HepG2 (cell line): ENCODE measurements around the gene GRIN2C. TPM values are rescaled to one million over a fixed set of nuclear protein-coding genes. Genes with fewer than 3 reads are reported as not detected.

ENCODE experiments used
- ARID5B ChIP-seq: IDR thresholded peaks from 2 replicates; pipeline ENCODE4 v1.4.0; 2020; ENCODE audit warnings: mild to moderate bottlenecking, missing genetic modification reagents
- ARNT2 ChIP-seq: sonication (generic); formaldehyde crosslinking; IDR thresholded peaks from 2 replicates; pipeline ENCODE4 v1.8.0; 2022; ENCODE audit warnings: mild to moderate bottlenecking, low read depth, missing genetic modification reagents, moderate library complexity
- CEBPB ChIP-seq: IDR thresholded peaks from 2 replicates; pipeline ENCODE4 v1.6.1; 2011; ENCODE audit warnings: low read depth, low read length, improper control_type of control experiment, borderline replicate concordance
- CTCF ChIP-seq: sonication (generic); formaldehyde crosslinking; IDR thresholded peaks from 2 replicates; pipeline ENCODE4 v1.5.0; 2020; ENCODE audit warnings: mild to moderate bottlenecking, missing genetic modification reagents, moderate library complexity
- DRAP1 ChIP-seq: IDR thresholded peaks from 2 replicates; pipeline ENCODE4 v1.6.1; 2016; ENCODE audit warnings: missing genetic modification reagents, missing compliant biosample characterization
- MAX ChIP-seq: IDR thresholded peaks from 2 replicates; pipeline ENCODE4 v1.6.1; 2012; ENCODE audit warnings: inconsistent platforms
- MTF2 ChIP-seq: sonication (generic); formaldehyde crosslinking; IDR thresholded peaks from 2 replicates; pipeline ENCODE4 v1.5.0; 2020; ENCODE audit warnings: missing genetic modification reagents, borderline replicate concordance
- PRMT3 ChIP-seq: sonication (generic); formaldehyde crosslinking; IDR thresholded peaks from 2 replicates; pipeline ENCODE4 v1.8.1; 2022; ENCODE audit warnings: low read depth, mild to moderate bottlenecking, moderate library complexity, missing genetic modification reagents, borderline replicate concordance
- PTBP1 ChIP-seq: fragments of 200-400 bp; formaldehyde crosslinking; IDR thresholded peaks from 2 replicates; pipeline ENCODE4 v1.6.1; 2018; ENCODE audit warnings: low read length, low read depth; ENCODE audit not compliant: poor library complexity, severe bottlenecking
- RAD21 ChIP-seq: fragments of 450-650 bp; formaldehyde crosslinking; IDR thresholded peaks from 2 replicates; pipeline ENCODE4 v1.5.0; 2020; ENCODE audit warnings: mild to moderate bottlenecking
- SIX4 ChIP-seq: sonication (generic); formaldehyde crosslinking; IDR thresholded peaks from 2 replicates; pipeline ENCODE4 v1.4.0; 2020; ENCODE audit warnings: missing genetic modification reagents
- STAG1 ChIP-seq: sonication (generic); formaldehyde crosslinking; IDR thresholded peaks from 2 replicates; pipeline ENCODE4 v1.4.0; 2020; ENCODE audit warnings: missing genetic modification reagents
- TBX2 ChIP-seq: sonication (generic); formaldehyde crosslinking; IDR thresholded peaks from 2 replicates; pipeline ENCODE4 v1.5.0; 2020; ENCODE audit warnings: missing genetic modification reagents, mild to moderate bottlenecking, borderline replicate concordance
- ZFYVE20 ChIP-seq: sonication (generic); formaldehyde crosslinking; IDR thresholded peaks from 2 replicates; pipeline ENCODE4 v1.8.0; 2023; ENCODE audit warnings: low read depth, mild to moderate bottlenecking, moderate library complexity, missing genetic modification reagents, borderline replicate concordance
- ZNF225 ChIP-seq: sonication (generic); formaldehyde crosslinking; IDR thresholded peaks from 2 replicates; pipeline ENCODE4 v1.4.0; 2020; ENCODE audit warnings: mild to moderate bottlenecking, missing genetic modification reagents
- ZNF230 ChIP-seq: sonication (generic); formaldehyde crosslinking; IDR thresholded peaks from 2 replicates; pipeline ENCODE4 v1.4.0; 2020; ENCODE audit warnings: mild to moderate bottlenecking, missing genetic modification reagents
- ZNF343 ChIP-seq: sonication (generic); formaldehyde crosslinking; IDR thresholded peaks from 2 replicates; pipeline ENCODE4 v1.4.0; 2020; ENCODE audit warnings: mild to moderate bottlenecking, missing genetic modification reagents
- ZNF430 ChIP-seq: sonication (generic); formaldehyde crosslinking; IDR thresholded peaks from 2 replicates; pipeline ENCODE4 v1.9.0; 2021; ENCODE audit warnings: mild to moderate bottlenecking, missing genetic modification reagents
- ZNF556 ChIP-seq: sonication (generic); formaldehyde crosslinking; IDR thresholded peaks from 2 replicates; pipeline ENCODE4 v1.4.0; 2020; ENCODE audit warnings: mild to moderate bottlenecking, missing genetic modification reagents, borderline replicate concordance
- ZNF768 ChIP-seq: sonication (generic); formaldehyde crosslinking; IDR thresholded peaks from 2 replicates; pipeline ENCODE4 v1.4.0; 2020; ENCODE audit warnings: missing genetic modification reagents
- ZNF770 ChIP-seq: sonication (generic); formaldehyde crosslinking; IDR thresholded peaks from 2 replicates; pipeline ENCODE4 v1.5.0; 2020; ENCODE audit warnings: mild to moderate bottlenecking, missing genetic modification reagents
- polyA plus RNA-seq, 8 experiments: library from polyadenylated mRNA; depleted of rRNA in 3 of 8; stranded (reverse) in 7 of 8; unstranded in 1 of 8; fragments of >200 nt; fragmentation: Illumina TruSeq in 4 of 8; extraction: Trizol in 4 of 8; gene quantifications; 2 replicates each; pipeline versions ENCODE4 v1.2.1 to v1.2.3, GENCODE V29; 2011 to 2016; ENCODE audit warnings: low read depth in 4 of 8, missing spikeins in 1 of 8, mixed read lengths in 1 of 8; ENCODE audit not compliant: insufficient read depth in 1 of 8
- total RNA-seq, 5 experiments: library from RNA; depleted of rRNA; stranded (reverse); fragments of >200 nt; fragmentation: Illumina TruSeq; extraction: Trizol; gene quantifications; 2 replicates each; pipeline ENCODE4 v1.2.3, GENCODE V29; 2016; ENCODE audit warnings: low read depth in 1 of 5

The GRIN2C gene
- total and polyA plus RNA-seq, 2 of the 13 experiments (the other 11 are each of a cell fraction or from before 2014, with no cell fraction given): 0.03 to 0.11 TPM

- TF ChIP-seq ZNF225 (CRISPR knock-in tag) (no peak), ZNF230 (CRISPR knock-in tag) (peak; percentile 66; the same call in 1 of the 2 replicates), PRMT3 (CRISPR knock-in tag) (no peak), PTBP1 (no peak), CTCF (CRISPR knock-in tag) (peak; percentile 78), ZNF768 (CRISPR knock-in tag) (peak; percentile 51; the same call in 1 of the 2 replicates), RAD21 (peak; percentile 94), ZNF556 (CRISPR knock-in tag) (peak; percentile 83; the same call in 1 of the 2 replicates), ZNF430 (CRISPR knock-in tag) (0 out of 2 replicates have a peak, but pooled peaks have one; percentile 39), TBX2 (CRISPR knock-in tag) (peak; percentile 44; the same call in 1 of the 2 replicates), DRAP1 (CRISPR knock-in tag) (no peak), SIX4 (no peak), ZFYVE20 (CRISPR knock-in tag) (0 out of 2 replicates have a peak, but pooled peaks have one; percentile 16), STAG1 (CRISPR knock-in tag) (peak; percentile 66), ARNT2 (peak; percentile 62; the same call in 1 of the 2 replicates), ZNF343 (CRISPR knock-in tag) (no peak), CEBPB (no peak), ZNF770 (CRISPR knock-in tag) (no peak), ARID5B (CRISPR knock-in tag) (0 out of 2 replicates have a peak, but pooled peaks have one; percentile 13), MTF2 (CRISPR knock-in tag) (peak; percentile 26; the same call in 1 of the 2 replicates), MAX (peak; percentile 55; the same call in 1 of the 2 replicates)
Measured at GRCh38 chr17:74842599-74843351, 16.9 kb downstream of the GRIN2C start (continued).
